ENCODE results near the gene CAMTA1. TPM values are rescaled to one million over a fixed set of nuclear protein-coding genes. Genes with fewer than 3 reads are reported as not detected.

CAMTA1 gene
- total RNA-seq, 1 experiment from 2014 or later = 69.5 TPM

- no TSS peak for BruUV-seq (replicated peaks)
- no peak overlapping the region for H3K4me2 ChIP-seq (ENCODE audit: low read length)
- intact Hi-C loops (cut with micrococcal nuclease) = no loop called here
- no peaks in the 10 kb centered on the region for H3K9me3 ChIP-seq (ENCODE audit: control insufficient read depth in 1 of 2, insufficient read depth in 1 of 2, low read depth in 1 of 2, low read length in 2 of 2)
- ATAC-seq (no peak), DNase-seq (ENCODE audit: low read depth, low spot score) (no peak)
- H3K79me2 ChIP-seq (ENCODE audit: insufficient read depth, low read length) = no peaks in the 10 kb centered on the region
- ChIA-PET POLR2A (no interaction called here), RAD21 (ENCODE audit: low non-redundant PET in 1 of 2, low total read pairs in 2 of 2, uncharacterized antibody in 2 of 2, unreplicated experiment in 2 of 2) (no interaction called here), CTCF (no interaction called here)
- no peaks in the 10 kb centered on the region for H3K9me2 ChIP-seq (ENCODE audit: insufficient read depth)
- no peak overlapping the region for H2AFZ ChIP-seq (ENCODE audit: low read depth, low read length, poor library complexity, severe bottlenecking)
- no peak for TF ChIP-seq ZNF274 (IDR thresholded peaks at IDR 0.05; ENCODE audit: low read depth, low read length)
- TF ChIP-seq SIN3A (IDR thresholded peaks at IDR 0.05; ENCODE audit: low read depth) = no peak
- no peak for TF ChIP-seq EGR1 (IDR thresholded peaks at IDR 0.05; ENCODE audit: low read depth)
- TF ChIP-seq TCF7L2 (IDR thresholded peaks at IDR 0.05; ENCODE audit: borderline replicate concordance, extremely low read depth, insufficient read depth, insufficient read length) = no peak
- TF ChIP-seq, protein P1, sequence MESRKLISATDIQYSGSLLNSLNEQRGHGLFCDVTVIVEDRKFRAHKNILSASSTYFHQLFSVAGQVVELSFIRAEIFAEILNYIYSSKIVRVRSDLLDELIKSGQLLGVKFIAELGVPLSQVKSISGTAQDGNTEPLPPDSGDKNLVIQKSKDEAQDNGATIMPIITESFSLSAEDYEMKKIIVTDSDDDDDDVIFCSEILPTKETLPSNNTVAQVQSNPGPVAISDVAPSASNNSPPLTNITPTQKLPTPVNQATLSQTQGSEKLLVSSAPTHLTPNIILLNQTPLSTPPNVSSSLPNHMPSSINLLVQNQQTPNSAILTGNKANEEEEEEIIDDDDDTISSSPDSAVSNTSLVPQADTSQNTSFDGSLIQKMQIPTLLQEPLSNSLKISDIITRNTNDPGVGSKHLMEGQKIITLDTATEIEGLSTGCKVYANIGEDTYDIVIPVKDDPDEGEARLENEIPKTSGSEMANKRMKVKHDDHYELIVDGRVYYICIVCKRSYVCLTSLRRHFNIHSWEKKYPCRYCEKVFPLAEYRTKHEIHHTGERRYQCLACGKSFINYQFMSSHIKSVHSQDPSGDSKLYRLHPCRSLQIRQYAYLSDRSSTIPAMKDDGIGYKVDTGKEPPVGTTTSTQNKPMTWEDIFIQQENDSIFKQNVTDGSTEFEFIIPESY (IDR thresholded peaks at IDR 0.05; ENCODE audit: extremely low read depth, insufficient replicate concordance, low read length) = no peak
- TF ChIP-seq JUND (IDR thresholded peaks at IDR 0.05) = no peak
- TF ChIP-seq, protein P2, sequence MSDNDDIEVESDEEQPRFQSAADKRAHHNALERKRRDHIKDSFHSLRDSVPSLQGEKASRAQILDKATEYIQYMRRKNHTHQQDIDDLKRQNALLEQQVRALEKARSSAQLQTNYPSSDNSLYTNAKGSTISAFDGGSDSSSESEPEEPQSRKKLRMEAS (IDR thresholded peaks at IDR 0.05) = no peak
- no peak for TF ChIP-seq SP1 (IDR thresholded peaks at IDR 0.05; ENCODE audit: low read depth)
- no peak for TF ChIP-seq FOSL1 (IDR thresholded peaks at IDR 0.05; ENCODE audit: low read depth)
- no peak for TF ChIP-seq POLR2A (IDR thresholded peaks at IDR 0.05; ENCODE audit: borderline replicate concordance, extremely low read depth, insufficient read depth, insufficient read length)
- TF ChIP-seq, protein P3, sequence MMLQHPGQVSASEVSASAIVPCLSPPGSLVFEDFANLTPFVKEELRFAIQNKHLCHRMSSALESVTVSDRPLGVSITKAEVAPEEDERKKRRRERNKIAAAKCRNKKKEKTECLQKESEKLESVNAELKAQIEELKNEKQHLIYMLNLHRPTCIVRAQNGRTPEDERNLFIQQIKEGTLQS (IDR thresholded peaks at IDR 0.05) = no peak
- TF ChIP-seq POLR2AphosphoS5 (IDR thresholded peaks at IDR 0.05; ENCODE audit: low read depth, low read length) = no peak
- TF ChIP-seq ZFX (IDR thresholded peaks at IDR 0.05) = no peak
- TF ChIP-seq EZH2phosphoT487 (IDR thresholded peaks at IDR 0.05; ENCODE audit: borderline replicate concordance) = no peak
- no peak for TF ChIP-seq REST (IDR thresholded peaks at IDR 0.05; ENCODE audit: low read depth)
- TF ChIP-seq YY1 (IDR thresholded peaks at IDR 0.05; ENCODE audit: extremely low read depth, insufficient replicate concordance, low read depth, low read length) = no peak
- H3K36me3 ChIP-seq (ENCODE audit: control insufficient read depth in 1 of 2, insufficient read depth in 2 of 2, low read length in 2 of 2) = no peaks in the 10 kb centered on the region
- no peaks in the 10 kb centered on the region for H4K20me1 ChIP-seq (ENCODE audit: insufficient read depth)
- no peak overlapping the region for H3K4me3 ChIP-seq (replicated peaks in 1 of 2; ENCODE audit: low read depth in 1 of 2, low read length in 2 of 2)
- H3K4me1 ChIP-seq (ENCODE audit: control insufficient read depth in 1 of 2, insufficient read depth in 2 of 2, low read length in 2 of 2) = peaks cover 0 to 7% of the 10 kb centered on the region in 2 experiments; a peak in 2 of 4 replicates
- no peak overlapping the region for H3K27ac ChIP-seq (ENCODE audit: low read depth, low read length)
- no peak overlapping the region for H3K9ac ChIP-seq (ENCODE audit: low read length)
- H3K27me3 ChIP-seq (ENCODE audit: insufficient read depth, low read length) = no peaks in the 10 kb centered on the region
Observed at GRCh38 chr1:7253988-7254587, 468.8 kb downstream of the CAMTA1 start.

All from HCT116 (cell line).